Coronary artery (tissue), 2 donors: ENCODE measurements around the gene RAP1B.

Source experiments
- DNase-seq: peaks from one replicate; pipeline ENCODE4 v3.0.0-alpha.2; 2017; ENCODE audit warnings: low spot score
- H3K27ac ChIP-seq, 2 donors: fragments of 200-600 bp; sonication (generic); one replicate each; pipeline ENCODE4 v1.5.1; 2016 to 2019
- H3K4me3 ChIP-seq: fragments of 200-600 bp; sonication (generic); 2 replicates; pipeline ENCODE4 v1.5.1; 2016; ENCODE audit warnings: mild to moderate bottlenecking, moderate library complexity
- CTCF ChIP-seq: fragments of 200-600 bp; sonication (generic); IDR thresholded peaks from one replicate; pipeline ENCODE4 v1.5.1; 2019; ENCODE audit warnings: antibody characterized with exemption

RAP1B gene

GRCh38 chr12:68609998-68610369 lies 715 bp upstream of the RAP1B start:
- Histone ChIP-seq H3K27ac (peak overlapping the region; percentile 90 to 99), H3K4me3 (peak overlapping the region; percentile 89)
- DNase-seq = no peak
- no peak for TF ChIP-seq CTCF

GRCh38 chr12:68611094-68611805 lies 551 bp downstream of the RAP1B start:
- peak overlapping the region; percentile 90 to 99 for H3K27ac ChIP-seq
- TF ChIP-seq CTCF = no peak
- peak; percentile 81 for DNase-seq
- peak overlapping the region; percentile 89 for H3K4me3 ChIP-seq

- H3K4me3 ChIP-seq = peak overlapping the region; percentile 89
- TF ChIP-seq CTCF = no peak
- H3K27ac ChIP-seq = peak overlapping the region; percentile 90 to 99
- DNase-seq = no peak
These were observed 1.1 kb downstream of the RAP1B start for GRCh38 chr12:68611806-68612160.

- TF ChIP-seq CTCF = no peak
- Histone ChIP-seq H3K27ac (peak overlapping the region; percentile 90 to 99), H3K4me3 (peak overlapping the region; percentile 89)
- no peak for DNase-seq
These were observed 1.5 kb downstream of the RAP1B start for GRCh38 chr12:68612202-68612601.

GRCh38 chr12:68612697-68613096 lies 2.0 kb downstream of the RAP1B start:
- Histone ChIP-seq H3K27ac (peak overlapping the region; percentile 90 to 99), H3K4me3 (peak overlapping the region; percentile 89)
- no peak for DNase-seq
- TF ChIP-seq CTCF = no peak

- TF ChIP-seq CTCF = no peak
- H3K27ac ChIP-seq = peak overlapping the region; percentile 90 to 99
- peak overlapping the region; percentile 89 for H3K4me3 ChIP-seq
- DNase-seq = no peak
These were observed 2.7 kb downstream of the RAP1B start for GRCh38 chr12:68613209-68613904.
